GM12892 (cell line): ENCODE measurements around the gene ZNF324.
"Not testable (repeated sequence)": the region's sequence is repeated elsewhere in the genome, so short reads cannot be mapped to it uniquely, and the experiment has no call there.

Experiments used
- DNase-seq: peaks from one replicate; pipeline ENCODE4 v3.0.0; 2011; ENCODE audit not compliant: insufficient read length
- FAIRE-seq: peaks from 2 replicates; lab custom pipeline; 2011; peaks lifted over from hg19 to GRCh38; lab: Jason Lieb, UNC
- POLR2A ChIP-seq: IDR thresholded peaks from 2 replicates; pipeline ENCODE4 v1.6.1; 2011; ENCODE audit warnings: low read depth, low read length, control low read depth
- POLR2AphosphoS5 ChIP-seq: IDR thresholded peaks from 2 replicates; pipeline ENCODE4 v1.6.1; 2011; ENCODE audit warnings: low read depth, low read length, control low read depth
- TAF1 ChIP-seq: IDR thresholded peaks from 2 replicates; pipeline ENCODE4 v1.6.1; 2011; ENCODE audit warnings: low read depth, mild to moderate bottlenecking, control low read depth, low read length, borderline replicate concordance

ZNF324 gene

GRCh38 chr19:58474997-58475713 is 8.3 kb downstream of the ZNF324 start:
- FAIRE-seq, result peak; percentile 5
- TF ChIP-seq POLR2AphosphoS5, result no peak
- TF ChIP-seq TAF1, result no peak
- TF ChIP-seq POLR2A, result no peak; the same call in 1 of the 2 replicates
- no peak for DNase-seq

GRCh38 chr19:58475714-58476497 is 9.0 kb downstream of the ZNF324 start, which contains the start of gene ZNF446:
TSS of gene ZNF446 (plus strand) at chr19:58476352. CDS start at chr19:58477219, 867 bp downstream.
- peak; percentile 68; the same call in 1 of the 2 replicates for TF ChIP-seq POLR2A
- no peak for TF ChIP-seq TAF1
- peak; percentile 18; the same call in 1 of the 2 replicates for TF ChIP-seq POLR2AphosphoS5
- peak; percentile 99 for DNase-seq
- peak; percentile 100 for FAIRE-seq

- FAIRE-seq (no peak), DNase-seq (no peak)
- TF ChIP-seq POLR2AphosphoS5 (no peak), POLR2A (no peak), TAF1 (no peak)
These were observed 9.7 kb downstream of the ZNF324 start for GRCh38 chr19:58476498-58477015.

- DNase-seq, result no peak
- TF ChIP-seq POLR2A (no peak), TAF1 (no peak), POLR2AphosphoS5 (no peak)
- FAIRE-seq, result no peak
These were observed 10.2 kb downstream of the ZNF324 start for GRCh38 chr19:58477130-58477529.

- FAIRE-seq (no peak), DNase-seq (no peak)
- TF ChIP-seq POLR2A (no peak), POLR2AphosphoS5 (no peak), TAF1 (no peak)
These were observed 11.0 kb downstream of the ZNF324 start for GRCh38 chr19:58477871-58478270.

GRCh38 chr19:58479303-58479702 is 12.4 kb downstream of the ZNF324 start:
- no peak for FAIRE-seq
- DNase-seq, result no peak
- TF ChIP-seq POLR2AphosphoS5, result no peak
- TF ChIP-seq TAF1, result no peak
- no peak for TF ChIP-seq POLR2A

- no peak for DNase-seq
- no peak for FAIRE-seq
- TF ChIP-seq POLR2AphosphoS5, result no peak
- TF ChIP-seq POLR2A, result no peak
- no peak for TF ChIP-seq TAF1
These were observed 13.0 kb downstream of the ZNF324 start for GRCh38 chr19:58479736-58480480.

GRCh38 chr19:58480481-58480830 is 13.6 kb downstream of the ZNF324 start:
- DNase-seq (no peak), FAIRE-seq (no peak)
- TF ChIP-seq TAF1, result no peak
- TF ChIP-seq POLR2AphosphoS5, result no peak
- TF ChIP-seq POLR2A, result no peak

GRCh38 chr19:58480831-58481230 is 14.0 kb downstream of the ZNF324 start:
- no peak for TF ChIP-seq TAF1
- TF ChIP-seq POLR2AphosphoS5, result no peak
- no peak for TF ChIP-seq POLR2A
- FAIRE-seq (no peak), DNase-seq (no peak)

- TF ChIP-seq POLR2AphosphoS5 (no peak), TAF1 (no peak), POLR2A (no peak)
- no peak for FAIRE-seq
These were observed 15.5 kb downstream of the ZNF324 start for GRCh38 chr19:58482372-58482771.

GRCh38 chr19:58483776-58484175 is 16.9 kb downstream of the ZNF324 start:
- no peak for DNase-seq
- no peak for FAIRE-seq
- no peak for TF ChIP-seq POLR2A
- no peak for TF ChIP-seq TAF1
- no peak for TF ChIP-seq POLR2AphosphoS5

More at GRCh38 chr19:58482372-58482771, 15.5 kb downstream of the ZNF324 start:
- DNase-seq, result no peak

- DNase-seq, FAIRE-seq: not testable (repeated sequence)
These were observed 17.5 kb downstream of the ZNF324 start for GRCh38 chr19:58484349-58484748.
